Parathyroid adenoma (tissue), 2 donors: ENCODE measurements around the gene PAK6.

Experiments
- H2AFZ ChIP-seq: fragments of 300-600 bp; sonication (generic); one replicate; pipeline ENCODE4 v1.7.0; 2017; ENCODE audit warnings: antibody characterized with exemption, mild to moderate bottlenecking
- H3K27ac ChIP-seq: fragments of 300-600 bp; sonication (generic); one replicate; pipeline ENCODE4 v1.7.0; 2017
- H3K27me3 ChIP-seq: fragments of 300-600 bp; sonication (generic); one replicate; pipeline ENCODE4 v1.7.0; 2017; ENCODE audit warnings: low read length; ENCODE audit not compliant: control insufficient read depth, insufficient read depth
- H3K36me3 ChIP-seq: fragments of 300-600 bp; sonication (generic); one replicate; pipeline ENCODE4 v1.7.0; 2017; ENCODE audit warnings: low read length; ENCODE audit not compliant: control insufficient read depth, insufficient read depth
- H3K4me1 ChIP-seq: fragments of 300-600 bp; sonication (generic); one replicate; pipeline ENCODE4 v1.7.0; 2017; ENCODE audit warnings: control low read depth
- H3K4me2 ChIP-seq: fragments of 300-600 bp; sonication (generic); one replicate; pipeline ENCODE4 v1.7.0; 2017; ENCODE audit warnings: low read length
- H3K4me3 ChIP-seq: fragments of 300-600 bp; sonication (generic); one replicate; pipeline ENCODE4 v1.7.0; 2017; ENCODE audit warnings: low read depth, low read length
- H3K79me2 ChIP-seq: fragments of 300-600 bp; sonication (generic); one replicate; pipeline ENCODE4 v1.7.0; 2017; ENCODE audit warnings: control low read depth
- H3K9ac ChIP-seq: fragments of 300-600 bp; sonication (generic); one replicate; pipeline ENCODE4 v1.7.0; 2017; ENCODE audit warnings: mild to moderate bottlenecking
- H3K9me3 ChIP-seq: fragments of 300-600 bp; sonication (generic); one replicate; pipeline ENCODE4 v1.7.0; 2017; ENCODE audit warnings: low read length; ENCODE audit not compliant: control insufficient read depth
- CTCF ChIP-seq: fragments of 300-600 bp; sonication (generic); IDR thresholded peaks from one replicate; pipeline ENCODE4 v1.7.0; 2017; ENCODE audit warnings: antibody characterized with exemption, mild to moderate bottlenecking
- donor health status: primary hyperparathyroidism.

Gene PAK6

GRCh38 chr15:40275523-40275922 is 36.7 kb downstream of the PAK6 start:
- Histone ChIP-seq H3K27me3 (no peaks in the 10 kb centered on the region), H3K4me3 (no peak overlapping the region), H2AFZ (no peak overlapping the region), H3K9ac (no peak overlapping the region), H3K4me1 (no peaks in the 10 kb centered on the region), H3K9me3 (no peaks in the 10 kb centered on the region), H3K27ac (no peak overlapping the region), H3K4me2 (no peak overlapping the region), H3K79me2 (no peaks in the 10 kb centered on the region), H3K36me3 (no peaks in the 10 kb centered on the region)
- TF ChIP-seq CTCF = no peak

GRCh38 chr15:40275954-40276353 is 37.1 kb downstream of the PAK6 start:
- Histone ChIP-seq H3K79me2 (no peaks in the 10 kb centered on the region), H3K27me3 (no peaks in the 10 kb centered on the region), H3K9me3 (no peaks in the 10 kb centered on the region), H3K4me3 (no peak overlapping the region), H3K4me2 (no peak overlapping the region), H2AFZ (no peak overlapping the region), H3K36me3 (no peaks in the 10 kb centered on the region), H3K9ac (no peak overlapping the region), H3K27ac (no peak overlapping the region), H3K4me1 (no peaks in the 10 kb centered on the region)
- TF ChIP-seq CTCF = no peak

- H3K4me2 ChIP-seq = no peak overlapping the region
- no peak overlapping the region for H3K9ac ChIP-seq
- no peak overlapping the region for H3K4me3 ChIP-seq
- H3K27me3 ChIP-seq = no peaks in the 10 kb centered on the region
- no peaks in the 10 kb centered on the region for H3K79me2 ChIP-seq
- no peaks in the 10 kb centered on the region for H3K9me3 ChIP-seq
- no peaks in the 10 kb centered on the region for H3K4me1 ChIP-seq
- no peaks in the 10 kb centered on the region for H3K36me3 ChIP-seq
- H3K27ac ChIP-seq = no peak overlapping the region
- TF ChIP-seq CTCF = no peak
- H2AFZ ChIP-seq = no peak overlapping the region
Observed at GRCh38 chr15:40276927-40277326, 38.1 kb downstream of the PAK6 start.

GRCh38 chr15:40277471-40277870 is 38.6 kb downstream of the PAK6 start:
- Histone ChIP-seq H3K9me3 (no peaks in the 10 kb centered on the region), H3K4me1 (no peaks in the 10 kb centered on the region), H3K79me2 (no peaks in the 10 kb centered on the region), H2AFZ (no peak overlapping the region), H3K9ac (no peak overlapping the region), H3K4me3 (no peak overlapping the region), H3K4me2 (no peak overlapping the region), H3K27ac (no peak overlapping the region), H3K36me3 (no peaks in the 10 kb centered on the region), H3K27me3 (no peaks in the 10 kb centered on the region)
- no peak for TF ChIP-seq CTCF

- Histone ChIP-seq H2AFZ (no peak overlapping the region), H3K4me2 (no peak overlapping the region), H3K27me3 (no peaks in the 10 kb centered on the region), H3K79me2 (no peaks in the 10 kb centered on the region), H3K4me3 (no peak overlapping the region), H3K36me3 (no peaks in the 10 kb centered on the region), H3K9ac (no peak overlapping the region), H3K9me3 (no peaks in the 10 kb centered on the region), H3K27ac (no peak overlapping the region), H3K4me1 (peaks cover 2% of the 10 kb centered on the region)
- TF ChIP-seq CTCF = no peak
Observed at GRCh38 chr15:40278026-40278425, 39.2 kb downstream of the PAK6 start.
